Hepatocyte (in vitro differentiated cells): Measurements from ENCODE around the gene IGFBP6. TPM values are rescaled to one million over a fixed set of nuclear protein-coding genes. Genes with fewer than 3 reads are reported as not detected.

Source experiments
- DNase-seq: peaks from one replicate; pipeline ENCODE4 v3.0.0-alpha.2; 2016; ENCODE audit warnings: low spot score
- H2AFZ ChIP-seq: fragments of 200-600 bp; sonication (generic); 2 replicates; pipeline ENCODE4 v1.6.0; 2016; ENCODE audit warnings: antibody characterized with exemption, mild to moderate bottlenecking
- H3K27ac ChIP-seq: fragments of 200-600 bp; sonication (generic); 2 replicates; pipeline ENCODE4 v1.5.1; 2016; ENCODE audit warnings: mild to moderate bottlenecking
- H3K27me3 ChIP-seq: fragments of 200-600 bp; sonication (generic); 2 replicates; pipeline ENCODE4 v1.6.1; 2016
- H3K36me3 ChIP-seq: fragments of 200-600 bp; sonication (generic); replicated peaks from 2 replicates; pipeline ENCODE4 v1.5.1; 2016; ENCODE audit warnings: low read depth; ENCODE audit not compliant: insufficient read depth
- H3K4me1 ChIP-seq: fragments of 200-600 bp; sonication (generic); 2 replicates; pipeline ENCODE4 v1.5.1; 2016; ENCODE audit warnings: mild to moderate bottlenecking, moderate library complexity; ENCODE audit not compliant: insufficient read depth
- H3K4me2 ChIP-seq: fragments of 200-600 bp; sonication (generic); 2 replicates; pipeline ENCODE4 v1.6.0; 2016
- H3K4me3 ChIP-seq: fragments of 200-600 bp; sonication (generic); 2 replicates; pipeline ENCODE4 v1.5.1; 2016; ENCODE audit warnings: mild to moderate bottlenecking
- H3K79me2 ChIP-seq: fragments of 200-600 bp; sonication (generic); 2 replicates; pipeline ENCODE4 v1.6.0; 2017; ENCODE audit warnings: mild to moderate bottlenecking
- H3K9me2 ChIP-seq: fragments of 200-600 bp; sonication (generic); replicated peaks from 2 replicates; pipeline ENCODE4 v1.6.0; 2017; ENCODE audit warnings: mild to moderate bottlenecking; ENCODE audit not compliant: insufficient read depth
- H3K9me3 ChIP-seq: fragments of 200-600 bp; sonication (generic); 2 replicates; pipeline ENCODE4 v1.5.1; 2016; ENCODE audit warnings: low read depth, mild to moderate bottlenecking
- H4K20me1 ChIP-seq: fragments of 200-600 bp; sonication (generic); 2 replicates; pipeline ENCODE4 v1.6.0; 2016; ENCODE audit warnings: mild to moderate bottlenecking; ENCODE audit not compliant: insufficient read depth, poor library complexity, severe bottlenecking
- CTCF ChIP-seq: fragments of 200-600 bp; sonication (generic); IDR thresholded peaks from 2 replicates; pipeline ENCODE4 v1.5.1; 2016; ENCODE audit warnings: antibody characterized with exemption, mild to moderate bottlenecking; ENCODE audit not compliant: poor library complexity
- EZH2 ChIP-seq: fragments of 200-600 bp; sonication (generic); IDR thresholded peaks from 2 replicates; pipeline ENCODE4 v1.6.1; 2016; ENCODE audit warnings: antibody characterized with exemption, mild to moderate bottlenecking, borderline replicate concordance
- EZH2phosphoT487 ChIP-seq: fragments of 200-600 bp; sonication (generic); IDR thresholded peaks from one replicate; pipeline ENCODE4 v1.6.1; 2018; ENCODE audit warnings: antibody characterized with exemption, mild to moderate bottlenecking, low read depth, moderate library complexity; ENCODE audit not compliant: unreplicated experiment, severe bottlenecking
- WGBS: methylation state at CpG from one replicate; pipeline ENCODE4 v1.1.6; 2016; ENCODE audit warnings: low lambda C conversion rate; ENCODE audit errors: missing lambda C conversion rate; 5-methylcytosine and 5-hydroxymethylcytosine counted together
- polyA plus RNA-seq: library from polyadenylated mRNA; unstranded; fragments of >200 nt; fragmentation: Nextera tagmentation; extraction: Ambion mirVana; gene quantifications from 2 replicates; pipeline ENCODE4 v1.2.1, GENCODE V29; 2016
- total RNA-seq: library from RNA; depleted of rRNA; stranded (reverse); fragments of >200 nt; gene quantifications from 2 replicates; pipeline ENCODE4 v1.2.3, GENCODE V29; 2014

The IGFBP6 gene
- total and polyA plus RNA-seq, 2 experiments from 2014 or later, result 25.1 to 86.0 TPM

GRCh38 chr12:53124352-53124723 lies 26.9 kb downstream of the IGFBP6 start:
- H3K9me3 ChIP-seq, result no peaks in the 10 kb centered on the region
- no peaks in the 10 kb centered on the region for H4K20me1 ChIP-seq
- H3K4me1 ChIP-seq, result no peaks in the 10 kb centered on the region
- no peaks in the 10 kb centered on the region for H3K9me2 ChIP-seq
- no peak overlapping the region for H2AFZ ChIP-seq
- no peaks in the 10 kb centered on the region for H3K79me2 ChIP-seq
- H3K36me3 ChIP-seq, result no peaks in the 10 kb centered on the region
- H3K27me3 ChIP-seq, result no peaks in the 10 kb centered on the region
- no peak overlapping the region for H3K4me3 ChIP-seq
- no peak overlapping the region for H3K4me2 ChIP-seq
- no peak overlapping the region for H3K27ac ChIP-seq
- TF ChIP-seq EZH2, result no peak
- TF ChIP-seq CTCF, result no peak
- no peak for TF ChIP-seq EZH2phosphoT487
- DNase-seq, result no peak

- no peak for DNase-seq
- Histone ChIP-seq H2AFZ (no peak overlapping the region), H3K27ac (no peak overlapping the region), H3K9me2 (no peaks in the 10 kb centered on the region), H3K27me3 (no peaks in the 10 kb centered on the region), H3K79me2 (no peaks in the 10 kb centered on the region), H3K4me1 (no peaks in the 10 kb centered on the region), H3K36me3 (no peaks in the 10 kb centered on the region), H3K9me3 (no peaks in the 10 kb centered on the region), H3K4me2 (no peak overlapping the region), H4K20me1 (no peaks in the 10 kb centered on the region), H3K4me3 (no peak overlapping the region)
- TF ChIP-seq EZH2 (no peak), CTCF (no peak), EZH2phosphoT487 (no peak)
- 88% methylated on average over 1 of the region's 1 CpG for WGBS
Measured at GRCh38 chr12:53127169-53127568, 29.7 kb downstream of the IGFBP6 start.

GRCh38 chr12:53128780-53129569 lies 31.5 kb downstream of the IGFBP6 start:
- 82% methylated on average over 10 of the region's 10 CpGs for WGBS
- Histone ChIP-seq H3K27ac (no peak overlapping the region), H3K4me1 (no peaks in the 10 kb centered on the region), H3K9me3 (no peaks in the 10 kb centered on the region), H3K9me2 (no peaks in the 10 kb centered on the region), H3K36me3 (no peaks in the 10 kb centered on the region), H2AFZ (no peak overlapping the region), H3K27me3 (no peaks in the 10 kb centered on the region), H4K20me1 (no peaks in the 10 kb centered on the region), H3K4me2 (no peak overlapping the region), H3K4me3 (no peak overlapping the region), H3K79me2 (no peaks in the 10 kb centered on the region)
- TF ChIP-seq CTCF, result no peak
- no peak for TF ChIP-seq EZH2
- TF ChIP-seq EZH2phosphoT487, result no peak
- DNase-seq, result no peak

- TF ChIP-seq EZH2 (no peak), CTCF (no peak), EZH2phosphoT487 (no peak)
- Histone ChIP-seq H3K27me3 (no peaks in the 10 kb centered on the region), H4K20me1 (no peaks in the 10 kb centered on the region), H3K4me1 (no peaks in the 10 kb centered on the region), H3K9me2 (no peaks in the 10 kb centered on the region), H3K36me3 (no peaks in the 10 kb centered on the region), H2AFZ (no peak overlapping the region), H3K4me3 (no peak overlapping the region), H3K79me2 (no peaks in the 10 kb centered on the region), H3K4me2 (no peak overlapping the region), H3K9me3 (no peaks in the 10 kb centered on the region), H3K27ac (no peak overlapping the region)
- no peak for DNase-seq
- WGBS, result 64% methylated on average over 2 of the region's 2 CpGs
Measured at GRCh38 chr12:53131844-53132243, 34.4 kb downstream of the IGFBP6 start.
